K562 (cell line): ENCODE data around the gene PARD3. TPM values are rescaled to one million over a fixed set of nuclear protein-coding genes. Genes with fewer than 3 reads are reported as not detected.

Source experiments
- ATAC-seq: fragments of 200-7000 bp; cut with Tn5 transposase; 3 replicates; pipeline ENCODE4 v1.9.1; 2020; ENCODE audit warnings: moderate library complexity
- BruUV-seq: library from RNA; stranded (reverse); fragments of 400-500 nt; replicated peaks from 2 replicates; lab custom pipeline; 2021; lab: Mats Ljungman, UMichigan
- CTCF ChIA-PET: fragments of 300-600 bp; formaldehyde crosslinking; extraction: SDS; loops from one replicate; lab custom pipeline; 2021; ENCODE audit warnings: low intra/inter-chr PET ratio; lab: Yijun Ruan, JAX
- POLR2A ChIA-PET: fragments of 300-600, 350-650 bp; sonication (Branson Sonifier 250); formaldehyde crosslinking; extraction: SDS; loops from one replicate; lab custom pipeline; 2021; ENCODE audit warnings: antibody characterized with exemption, inconsistent platforms; lab: Yijun Ruan, JAX
- DNase-seq, 4 experiments: peaks; one replicate each; pipeline versions ENCODE4 v3.0.0 to v3.0.0-alpha.2; 2011 to 2018; ENCODE audit warnings: low spot score in 3 of 4, mixed read lengths in 3 of 4; ENCODE audit errors: extremely low read depth in 1 of 4
- FAIRE-seq: peaks from 2 replicates; lab custom pipeline; 2011; peaks lifted over from hg19 to GRCh38; lab: Jason Lieb, UNC
- H2AFZ ChIP-seq: 2 replicates; pipeline ENCODE4 v1.6.0; 2011; ENCODE audit warnings: low read depth, low read length, control low read depth, inconsistent platforms
- H3K27ac ChIP-seq: fragments of 200-600 bp; 3 replicates; pipeline ENCODE4 v1.8.0; 2011; ENCODE audit warnings: low read depth, mild to moderate bottlenecking, control low read depth, inconsistent platforms, low read length, moderate library complexity, mixed read lengths; ENCODE audit errors: extremely low read depth
- H3K27me3 ChIP-seq, 2 experiments: fragments of 300-600 bp in 1 of 2; 2 replicates in 1 of 2; 3 replicates in 1 of 2; pipeline versions ENCODE4 v1.6.0 to v1.8.0; 2011; ENCODE audit warnings: inconsistent platforms in 2 of 2, low read length in 2 of 2, mild to moderate bottlenecking in 1 of 2, mixed read lengths in 1 of 2, moderate library complexity in 1 of 2; ENCODE audit not compliant: control insufficient read depth in 2 of 2, insufficient read depth in 2 of 2
- H3K36me3 ChIP-seq: fragments of 300-600 bp; 3 replicates; pipeline ENCODE4 v1.8.0; 2011; ENCODE audit warnings: mild to moderate bottlenecking, low read length, inconsistent platforms; ENCODE audit not compliant: control insufficient read depth, insufficient read depth
- H3K4me1 ChIP-seq, 2 experiments: fragments of 200-600 bp in 1 of 2; replicated peaks in 1 of 2; 2 replicates in 1 of 2; 3 replicates in 1 of 2; pipeline versions ENCODE4 v1.5.1 to v1.8.0; 2011; ENCODE audit warnings: inconsistent platforms in 2 of 2, low read length in 2 of 2, mild to moderate bottlenecking in 1 of 2, mixed read lengths in 1 of 2, moderate library complexity in 1 of 2; ENCODE audit not compliant: control insufficient read depth in 2 of 2, insufficient read depth in 2 of 2
- H3K4me2 ChIP-seq: 2 replicates; pipeline ENCODE4 v1.6.1; 2011; ENCODE audit warnings: low read length, control low read depth, inconsistent platforms, mixed read lengths; ENCODE audit not compliant: insufficient read depth
- H3K4me3 ChIP-seq: fragments of 200-600 bp; sonication (generic), shearing (Covaris generic); 2 replicates; pipeline ENCODE4 v1.5.1; 2016; ENCODE audit warnings: control low read depth, inconsistent platforms
- H3K79me2 ChIP-seq: fragments of 200-600 bp; 3 replicates; pipeline ENCODE4 v1.8.0; 2011; ENCODE audit warnings: low read length, inconsistent platforms; ENCODE audit not compliant: control insufficient read depth, insufficient read depth
- H3K9ac ChIP-seq, 2 experiments: 2 replicates each; pipeline versions ENCODE4 v1.6.0 to v1.6.1; 2011; ENCODE audit warnings: low read depth in 2 of 2, low read length in 2 of 2, control low read depth in 1 of 2, inconsistent platforms in 1 of 2, mild to moderate bottlenecking in 1 of 2, mixed read lengths in 1 of 2; ENCODE audit not compliant: insufficient read depth in 1 of 2
- H3K9me1 ChIP-seq: one replicate; pipeline ENCODE4 v1.6.0; 2011; ENCODE audit warnings: inconsistent platforms, mild to moderate bottlenecking, low read length, moderate library complexity; ENCODE audit not compliant: control insufficient read depth, insufficient read depth
- H3K9me3 ChIP-seq: replicated peaks from 2 replicates; pipeline ENCODE4 v1.5.1; 2011; ENCODE audit warnings: low read depth, low read length, inconsistent platforms; ENCODE audit not compliant: control insufficient read depth, insufficient read depth
- H4K20me1 ChIP-seq: replicated peaks from 2 replicates; pipeline ENCODE4 v1.6.1; 2011; ENCODE audit warnings: low read length, inconsistent platforms, mixed read lengths; ENCODE audit not compliant: control insufficient read depth, insufficient read depth
- KLF16 ChIP-seq: IDR thresholded peaks from 2 replicates; pipeline ENCODE4 v1.6.1; 2016; ENCODE audit warnings: antibody characterized with exemption
- NCOR1 ChIP-seq: fragments of 450-650 bp; IDR thresholded peaks from 2 replicates; pipeline ENCODE4 v1.6.1; 2016; ENCODE audit warnings: mild to moderate bottlenecking, moderate library complexity
- NFRKB ChIP-seq: fragments of 450-650 bp; IDR thresholded peaks from 2 replicates; pipeline ENCODE4 v1.6.1; 2016; ENCODE audit warnings: low read depth
- ZNF24 ChIP-seq: fragments of 450-650 bp; IDR thresholded peaks from 2 replicates; pipeline ENCODE4 v1.6.1; 2016
- WGBS: fragments of 100-300 bp; shearing (Covaris generic); methylation state at CpG from one replicate; pipeline ENCODE4 v1.1.6; 2016; ENCODE audit warnings: low coverage, mixed read lengths; ENCODE audit not compliant: insufficient coverage; ENCODE audit errors: missing lambda C conversion rate; 5-methylcytosine and 5-hydroxymethylcytosine counted together
- in situ Hi-C: fragments of 300-500 bp; cut with MboI; formaldehyde crosslinking; loops from 4 replicates; pipeline ENCODE4 v1.15.0; 2018; ENCODE audit warnings: inconsistent platforms, mixed read lengths
- intact Hi-C: fragments of 100-400 bp; cut with micrococcal nuclease; formaldehyde crosslinking; loops from 2 replicates; pipeline ENCODE4 v1.14.2; 2022
- polyA plus RNA-seq, 8 experiments: library from polyadenylated mRNA; depleted of rRNA in 4 of 8; stranded (reverse) in 5 of 8; unstranded in 3 of 8; fragments of >200 nt; fragmentation: Nextera tagmentation in 2 of 8; fragmentation: Illumina TruSeq in 1 of 8; extraction: Ambion mirVana in 2 of 8; extraction: Trizol in 1 of 8; gene quantifications; 2 replicates each; pipeline versions ENCODE4 v1.2.1 to v1.2.3, GENCODE V29; 2011 to 2014; ENCODE audit warnings: inconsistent platforms in 1 of 8, missing spikeins in 1 of 8
- total RNA-seq, 7 experiments: library from RNA; depleted of rRNA in 6 of 7; stranded (reverse); fragments of >200 nt in 6 of 7; fragmentation: Illumina TruSeq in 2 of 7; extraction: Trizol in 2 of 7; gene quantifications; 2 replicates each; pipeline versions ENCODE4 v1.2.1 to v1.2.3, GENCODE V29; 2011 to 2021; ENCODE audit warnings: low replicate concordance in 1 of 7
- TF ChIP-seq, protein P1 (sequence below): fragments of 200-600 bp; sonication (generic); IDR thresholded peaks from one replicate; pipeline ENCODE4 v1.6.1; 2012; ENCODE audit warnings: mild to moderate bottlenecking, low read depth, low read length, inconsistent platforms

The PARD3 gene
- total and polyA plus RNA-seq, 9 of the 15 experiments (the other 6 are each of a cell fraction or from before 2014, with no cell fraction given) = 2.7 to 11.7 (median 7.7) TPM

DNA sequence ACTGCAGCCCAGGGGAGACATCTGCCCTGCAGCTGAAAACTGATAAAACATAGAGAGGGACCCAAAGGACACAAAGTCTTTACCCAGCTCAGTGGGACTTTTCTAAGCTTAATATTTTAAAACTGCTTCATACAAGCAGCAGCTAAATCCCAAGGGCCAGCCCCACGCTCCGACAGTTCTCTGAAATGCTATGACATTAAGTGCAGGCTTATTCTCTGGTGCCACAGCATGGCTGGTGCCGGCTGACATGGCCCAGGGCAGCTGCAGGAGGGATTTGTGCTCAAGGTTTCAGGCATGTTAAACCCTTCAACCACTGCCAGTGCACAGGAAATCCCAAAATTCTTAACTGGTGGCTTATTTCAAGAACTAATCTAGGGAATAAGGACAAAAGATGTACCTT is 170.9 kb downstream of the PARD3 start:
- Histone ChIP-seq H3K79me2 (no peaks in the 10 kb centered on the region), H3K4me1 (no peaks in the 10 kb centered on the region), H3K27me3 (peaks cover 0 to 4% of the 10 kb centered on the region in 2 experiments; a peak in 1 of 5 replicates), H3K9ac (no peak overlapping the region), H3K36me3 (no peaks in the 10 kb centered on the region), H2AFZ (no peak overlapping the region), H4K20me1 (peaks cover 7% of the 10 kb centered on the region; the same call in 1 of the 2 replicates), H3K4me3 (no peak overlapping the region), H3K9me1 (no peaks in the 10 kb centered on the region), H3K9me3 (no peaks in the 10 kb centered on the region), H3K4me2 (no peak overlapping the region), H3K27ac (no peak overlapping the region)
- no peak for FAIRE-seq
- TF ChIP-seq KLF16 (no peak), NCOR1 (no peak), ZNF24 (no peak), NFRKB (no peak)
- no TSS peak for BruUV-seq
- POLR2A ChIA-PET = interaction anchor here (0.6 kb wide), 1 partner anchor 261 kb away, joined by 3 read pairs; no protein-coding TSS in a partner anchor
- WGBS = 19% methylated on average over 3 of the region's 3 CpGs
- in situ Hi-C loops (loop anchor here (25.0 kb wide), 1 partner anchor 807 kb away; no protein-coding TSS in a partner anchor), intact Hi-C loops (no loop called here)
- CTCF ChIA-PET = no interaction called here
- no peak for DNase-seq
- no peak for ATAC-seq

DNA sequence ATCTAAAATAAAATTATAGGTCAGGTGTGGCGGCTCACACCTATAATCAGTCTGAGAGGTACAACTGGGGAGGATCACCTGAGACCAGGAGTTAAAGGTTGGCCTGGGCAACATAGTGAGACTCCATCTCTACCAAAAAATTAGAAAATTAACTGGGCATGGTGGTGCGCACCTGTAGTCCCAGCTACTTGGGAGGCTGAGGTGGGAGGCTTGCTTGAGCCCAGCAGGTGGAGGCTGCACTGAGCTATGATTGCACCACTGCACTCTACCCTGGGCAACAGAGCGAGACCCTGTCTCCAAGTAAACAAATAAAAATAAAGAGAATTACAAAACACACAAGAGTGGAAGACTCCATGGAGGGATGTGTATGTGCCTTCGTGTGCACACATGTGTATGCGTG is 171.5 kb downstream of the PARD3 start:
- FAIRE-seq (no peak), ATAC-seq (no peak), DNase-seq (no peak)
- ChIA-PET POLR2A (interaction anchor here (0.6 kb wide), 1 partner anchor 261 kb away, joined by 3 read pairs; no protein-coding TSS in a partner anchor), CTCF (no interaction called here)
- intact Hi-C loops = no loop called here
- BruUV-seq = no TSS peak
- Histone ChIP-seq H3K27ac (no peak overlapping the region), H3K79me2 (no peaks in the 10 kb centered on the region), H3K9me3 (no peaks in the 10 kb centered on the region), H3K9me1 (no peaks in the 10 kb centered on the region), H3K4me2 (no peak overlapping the region), H3K36me3 (no peaks in the 10 kb centered on the region), H3K4me3 (no peak overlapping the region), H3K27me3 (0 out of 5 replicates have a peak, but pooled peaks cover 0 to 4% of the 10 kb centered on the region in 2 experiments), H3K9ac (no peak overlapping the region), H2AFZ (no peak overlapping the region), H3K4me1 (no peaks in the 10 kb centered on the region), H4K20me1 (peaks cover 10% of the 10 kb centered on the region; the same call in 1 of the 2 replicates)
- WGBS = 47% methylated on average over 5 of the region's 5 CpGs
- in situ Hi-C loops = loop anchor here (25.0 kb wide), 1 partner anchor 806 kb away; no protein-coding TSS in a partner anchor
- TF ChIP-seq, protein P1, sequence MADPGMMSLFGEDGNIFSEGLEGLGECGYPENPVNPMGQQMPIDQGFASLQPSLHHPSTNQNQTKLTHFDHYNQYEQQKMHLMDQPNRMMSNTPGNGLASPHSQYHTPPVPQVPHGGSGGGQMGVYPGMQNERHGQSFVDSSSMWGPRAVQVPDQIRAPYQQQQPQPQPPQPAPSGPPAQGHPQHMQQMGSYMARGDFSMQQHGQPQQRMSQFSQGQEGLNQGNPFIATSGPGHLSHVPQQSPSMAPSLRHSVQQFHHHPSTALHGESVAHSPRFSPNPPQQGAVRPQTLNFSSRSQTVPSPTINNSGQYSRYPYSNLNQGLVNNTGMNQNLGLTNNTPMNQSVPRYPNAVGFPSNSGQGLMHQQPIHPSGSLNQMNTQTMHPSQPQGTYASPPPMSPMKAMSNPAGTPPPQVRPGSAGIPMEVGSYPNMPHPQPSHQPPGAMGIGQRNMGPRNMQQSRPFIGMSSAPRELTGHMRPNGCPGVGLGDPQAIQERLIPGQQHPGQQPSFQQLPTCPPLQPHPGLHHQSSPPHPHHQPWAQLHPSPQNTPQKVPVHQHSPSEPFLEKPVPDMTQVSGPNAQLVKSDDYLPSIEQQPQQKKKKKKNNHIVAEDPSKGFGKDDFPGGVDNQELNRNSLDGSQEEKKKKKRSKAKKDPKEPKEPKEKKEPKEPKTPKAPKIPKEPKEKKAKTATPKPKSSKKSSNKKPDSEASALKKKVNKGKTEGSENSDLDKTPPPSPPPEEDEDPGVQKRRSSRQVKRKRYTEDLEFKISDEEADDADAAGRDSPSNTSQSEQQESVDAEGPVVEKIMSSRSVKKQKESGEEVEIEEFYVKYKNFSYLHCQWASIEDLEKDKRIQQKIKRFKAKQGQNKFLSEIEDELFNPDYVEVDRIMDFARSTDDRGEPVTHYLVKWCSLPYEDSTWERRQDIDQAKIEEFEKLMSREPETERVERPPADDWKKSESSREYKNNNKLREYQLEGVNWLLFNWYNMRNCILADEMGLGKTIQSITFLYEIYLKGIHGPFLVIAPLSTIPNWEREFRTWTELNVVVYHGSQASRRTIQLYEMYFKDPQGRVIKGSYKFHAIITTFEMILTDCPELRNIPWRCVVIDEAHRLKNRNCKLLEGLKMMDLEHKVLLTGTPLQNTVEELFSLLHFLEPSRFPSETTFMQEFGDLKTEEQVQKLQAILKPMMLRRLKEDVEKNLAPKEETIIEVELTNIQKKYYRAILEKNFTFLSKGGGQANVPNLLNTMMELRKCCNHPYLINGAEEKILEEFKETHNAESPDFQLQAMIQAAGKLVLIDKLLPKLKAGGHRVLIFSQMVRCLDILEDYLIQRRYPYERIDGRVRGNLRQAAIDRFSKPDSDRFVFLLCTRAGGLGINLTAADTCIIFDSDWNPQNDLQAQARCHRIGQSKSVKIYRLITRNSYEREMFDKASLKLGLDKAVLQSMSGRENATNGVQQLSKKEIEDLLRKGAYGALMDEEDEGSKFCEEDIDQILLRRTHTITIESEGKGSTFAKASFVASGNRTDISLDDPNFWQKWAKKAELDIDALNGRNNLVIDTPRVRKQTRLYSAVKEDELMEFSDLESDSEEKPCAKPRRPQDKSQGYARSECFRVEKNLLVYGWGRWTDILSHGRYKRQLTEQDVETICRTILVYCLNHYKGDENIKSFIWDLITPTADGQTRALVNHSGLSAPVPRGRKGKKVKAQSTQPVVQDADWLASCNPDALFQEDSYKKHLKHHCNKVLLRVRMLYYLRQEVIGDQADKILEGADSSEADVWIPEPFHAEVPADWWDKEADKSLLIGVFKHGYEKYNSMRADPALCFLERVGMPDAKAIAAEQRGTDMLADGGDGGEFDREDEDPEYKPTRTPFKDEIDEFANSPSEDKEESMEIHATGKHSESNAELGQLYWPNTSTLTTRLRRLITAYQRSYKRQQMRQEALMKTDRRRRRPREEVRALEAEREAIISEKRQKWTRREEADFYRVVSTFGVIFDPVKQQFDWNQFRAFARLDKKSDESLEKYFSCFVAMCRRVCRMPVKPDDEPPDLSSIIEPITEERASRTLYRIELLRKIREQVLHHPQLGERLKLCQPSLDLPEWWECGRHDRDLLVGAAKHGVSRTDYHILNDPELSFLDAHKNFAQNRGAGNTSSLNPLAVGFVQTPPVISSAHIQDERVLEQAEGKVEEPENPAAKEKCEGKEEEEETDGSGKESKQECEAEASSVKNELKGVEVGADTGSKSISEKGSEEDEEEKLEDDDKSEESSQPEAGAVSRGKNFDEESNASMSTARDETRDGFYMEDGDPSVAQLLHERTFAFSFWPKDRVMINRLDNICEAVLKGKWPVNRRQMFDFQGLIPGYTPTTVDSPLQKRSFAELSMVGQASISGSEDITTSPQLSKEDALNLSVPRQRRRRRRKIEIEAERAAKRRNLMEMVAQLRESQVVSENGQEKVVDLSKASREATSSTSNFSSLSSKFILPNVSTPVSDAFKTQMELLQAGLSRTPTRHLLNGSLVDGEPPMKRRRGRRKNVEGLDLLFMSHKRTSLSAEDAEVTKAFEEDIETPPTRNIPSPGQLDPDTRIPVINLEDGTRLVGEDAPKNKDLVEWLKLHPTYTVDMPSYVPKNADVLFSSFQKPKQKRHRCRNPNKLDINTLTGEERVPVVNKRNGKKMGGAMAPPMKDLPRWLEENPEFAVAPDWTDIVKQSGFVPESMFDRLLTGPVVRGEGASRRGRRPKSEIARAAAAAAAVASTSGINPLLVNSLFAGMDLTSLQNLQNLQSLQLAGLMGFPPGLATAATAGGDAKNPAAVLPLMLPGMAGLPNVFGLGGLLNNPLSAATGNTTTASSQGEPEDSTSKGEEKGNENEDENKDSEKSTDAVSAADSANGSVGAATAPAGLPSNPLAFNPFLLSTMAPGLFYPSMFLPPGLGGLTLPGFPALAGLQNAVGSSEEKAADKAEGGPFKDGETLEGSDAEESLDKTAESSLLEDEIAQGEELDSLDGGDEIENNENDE = no peak
